ENCODE measurements around the gene SUPT16H. TPM values are rescaled to one million over a fixed set of nuclear protein-coding genes. Genes with fewer than 3 reads are reported as not detected.
A peak's percentile ranks its signal among the peaks of the same experiment; 100 is the strongest.

SUPT16H gene
- total RNA-seq, 2 donors from 2014 or later: 34.6 to 37.1 TPM

DNA sequence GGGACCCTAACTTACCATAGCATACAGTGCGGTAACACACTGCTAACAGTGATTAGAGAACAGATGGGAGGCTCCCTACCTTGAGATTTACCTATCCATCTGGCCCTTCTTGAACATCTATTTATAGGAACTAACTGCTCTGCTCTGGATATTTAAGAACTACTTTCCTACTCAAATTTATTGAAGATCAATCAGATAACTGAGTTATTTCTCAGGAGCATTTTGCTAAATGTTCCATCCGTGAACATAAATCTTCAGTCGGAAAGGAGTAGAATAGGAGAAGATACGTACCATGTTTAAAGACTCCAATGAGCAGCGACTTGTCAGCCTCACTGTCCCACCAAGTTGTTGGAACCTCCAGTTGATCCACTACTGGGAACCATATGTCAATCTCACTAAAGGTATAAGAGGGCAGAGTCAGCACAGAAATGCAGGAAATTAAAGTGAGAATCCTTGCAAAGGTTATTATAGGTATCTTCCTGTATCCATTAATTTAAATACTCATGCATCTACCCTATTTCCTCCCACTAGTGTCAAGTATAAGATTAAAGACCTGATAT lies 15.6 kb upstream of the SUPT16H start:
- DNase-seq (no peak), ATAC-seq (no peak)
- 95% methylated on average over 5 of the region's 5 CpGs for WGBS, 2 donors
- Histone ChIP-seq H3K4me3 (no peak overlapping the region), H3K27me3 (no peaks in the 10 kb centered on the region), H3K4me1 (no peaks in the 10 kb centered on the region), H3K9me3 (no peaks in the 10 kb centered on the region), H3K36me3 (replicated peaks in 1 of 2; ENCODE audit: insufficient read depth in 1 of 2, low read depth in 2 of 2) (peaks cover 27 to 72% of the 10 kb centered on the region in 2 donors), H3K27ac (no peak overlapping the region)
- intact Hi-C loops (cut with DNase I): no loop called here
- TF ChIP-seq, protein P1, sequence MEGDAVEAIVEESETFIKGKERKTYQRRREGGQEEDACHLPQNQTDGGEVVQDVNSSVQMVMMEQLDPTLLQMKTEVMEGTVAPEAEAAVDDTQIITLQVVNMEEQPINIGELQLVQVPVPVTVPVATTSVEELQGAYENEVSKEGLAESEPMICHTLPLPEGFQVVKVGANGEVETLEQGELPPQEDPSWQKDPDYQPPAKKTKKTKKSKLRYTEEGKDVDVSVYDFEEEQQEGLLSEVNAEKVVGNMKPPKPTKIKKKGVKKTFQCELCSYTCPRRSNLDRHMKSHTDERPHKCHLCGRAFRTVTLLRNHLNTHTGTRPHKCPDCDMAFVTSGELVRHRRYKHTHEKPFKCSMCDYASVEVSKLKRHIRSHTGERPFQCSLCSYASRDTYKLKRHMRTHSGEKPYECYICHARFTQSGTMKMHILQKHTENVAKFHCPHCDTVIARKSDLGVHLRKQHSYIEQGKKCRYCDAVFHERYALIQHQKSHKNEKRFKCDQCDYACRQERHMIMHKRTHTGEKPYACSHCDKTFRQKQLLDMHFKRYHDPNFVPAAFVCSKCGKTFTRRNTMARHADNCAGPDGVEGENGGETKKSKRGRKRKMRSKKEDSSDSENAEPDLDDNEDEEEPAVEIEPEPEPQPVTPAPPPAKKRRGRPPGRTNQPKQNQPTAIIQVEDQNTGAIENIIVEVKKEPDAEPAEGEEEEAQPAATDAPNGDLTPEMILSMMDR (IDR thresholded peaks at IDR 0.05): no peak
- no peak for TF ChIP-seq POLR2A (IDR thresholded peaks at IDR 0.05)

DNA sequence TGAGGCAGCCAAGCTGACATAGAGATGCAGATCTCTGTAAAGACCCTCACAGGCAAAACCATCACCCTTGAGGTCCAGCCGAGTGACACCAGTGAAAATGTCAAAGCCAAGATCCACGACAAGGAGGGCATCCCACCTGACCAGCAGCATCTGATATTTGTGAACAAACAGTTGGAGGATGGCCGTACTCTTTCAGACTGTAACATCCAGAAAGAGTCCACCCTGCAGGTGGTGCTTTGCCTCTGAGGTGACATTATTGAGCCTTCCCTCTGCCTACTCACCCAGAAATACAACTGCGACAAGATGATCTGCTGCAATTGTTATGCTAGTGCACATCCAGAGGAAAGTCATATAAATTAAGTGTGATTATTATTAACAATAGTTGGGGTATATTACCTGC lies 15.1 kb upstream of the SUPT16H start:
- Histone ChIP-seq H3K27me3 (no peaks in the 10 kb centered on the region), H3K9me3 (no peaks in the 10 kb centered on the region), H3K4me1 (no peaks in the 10 kb centered on the region), H3K4me3 (no peak overlapping the region), H3K36me3 (replicated peaks in 1 of 2; ENCODE audit: insufficient read depth in 1 of 2, low read depth in 2 of 2) (peaks cover 27 to 76% of the 10 kb centered on the region in 2 donors), H3K27ac (no peak overlapping the region)
- intact Hi-C loops (cut with DNase I): no loop called here
- TF ChIP-seq, protein P1 (IDR thresholded peaks at IDR 0.05): no peak
- TF ChIP-seq POLR2A (IDR thresholded peaks at IDR 0.05): no peak
- ATAC-seq (no peak), DNase-seq (no peak)
- 90 to 94% methylated on average over 4 of the region's 4 CpGs for WGBS, 2 donors

- no peak for ATAC-seq
- Histone ChIP-seq H3K36me3 (replicated peaks in 1 of 2; ENCODE audit: insufficient read depth in 1 of 2, low read depth in 2 of 2) (peaks cover 34 to 70% of the 10 kb centered on the region in 2 donors), H3K27ac (no peak overlapping the region), H3K27me3 (no peaks in the 10 kb centered on the region), H3K4me3 (no peak overlapping the region), H3K4me1 (no peaks in the 10 kb centered on the region), H3K9me3 (no peaks in the 10 kb centered on the region)
- DNase-seq: no peak
- intact Hi-C loops (cut with DNase I): no loop called here
- WGBS, 2 donors: 0% methylated on average over 1 of the region's 1 CpG
- TF ChIP-seq POLR2A (IDR thresholded peaks at IDR 0.05): no peak
These were observed 11.6 kb upstream of the SUPT16H start for GRCh38 chr14:21395450-21395849.

DNA sequence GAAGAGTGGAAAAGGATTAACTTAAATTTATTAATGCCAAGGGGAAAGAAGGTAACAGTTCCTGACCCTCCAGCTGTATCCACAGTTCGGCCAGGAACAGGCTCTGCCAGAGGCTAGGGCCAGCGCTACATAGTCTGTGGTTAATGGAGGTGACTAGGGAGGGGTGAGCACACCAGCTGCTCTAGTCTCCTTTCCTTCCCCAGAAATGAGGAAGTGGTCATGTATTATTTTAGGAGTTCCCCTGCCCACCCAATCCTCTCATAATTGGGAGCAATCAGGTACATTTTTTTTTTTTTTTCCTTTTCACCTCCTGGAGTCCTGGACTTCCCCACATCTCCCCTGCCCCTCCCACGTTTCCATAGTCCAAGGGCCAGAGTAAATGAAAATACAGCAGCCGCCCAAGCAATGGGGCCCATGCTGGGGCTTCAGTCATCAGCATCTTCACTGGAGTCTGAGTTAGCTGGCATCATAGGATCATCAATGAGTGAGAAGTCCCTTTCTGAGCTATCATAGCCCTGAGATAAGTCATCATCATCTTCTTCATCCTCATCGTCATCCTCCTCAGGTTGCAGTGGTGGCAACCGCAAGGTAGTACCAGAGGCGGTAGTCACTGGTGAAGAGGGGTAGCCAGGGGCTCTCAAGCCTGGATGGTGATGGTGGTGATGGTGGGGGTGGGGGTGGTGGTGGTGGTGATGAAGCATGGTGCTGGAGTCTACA lies 1.5 kb upstream of the SUPT16H start:
- DNase-seq (peak in 1 of 4 donors; percentile 7), ATAC-seq (no peak)
- TF ChIP-seq POLR2A (IDR thresholded peaks at IDR 0.05): no peak
- TF ChIP-seq, protein P1 (IDR thresholded peaks at IDR 0.05): no peak
- Histone ChIP-seq H3K4me1 (peaks cover 24% of the 10 kb centered on the region), H3K4me3 (no peak overlapping the region), H3K27ac (peak overlapping the region in 1 of 4 donors; percentile 89), H3K36me3 (replicated peaks in 1 of 2; ENCODE audit: insufficient read depth in 1 of 2, low read depth in 2 of 2) (peaks cover 0 to 9% of the 10 kb centered on the region in 2 donors), H3K9me3 (no peaks in the 10 kb centered on the region), H3K27me3 (no peaks in the 10 kb centered on the region)
- WGBS, 2 donors: 77 to 90% methylated on average over 7 of the region's 7 CpGs
- intact Hi-C loops (cut with DNase I): no loop called here

GRCh38 chr14:21384494-21384851 lies 654 bp upstream of the SUPT16H start:
- peak overlapping the region; percentile 66 to 91 (median 82) for H3K27ac ChIP-seq
- no peak for ATAC-seq
- peaks cover 0 to 3% of the 10 kb centered on the region in 2 donors for H3K36me3 ChIP-seq (replicated peaks in 1 of 2; ENCODE audit: insufficient read depth in 1 of 2, low read depth in 2 of 2)
- WGBS, 2 donors: 1 to 3% methylated on average over 4 to 12 of the region's 12 CpGs
- H3K4me1 ChIP-seq: peaks cover 24% of the 10 kb centered on the region
- peak overlapping the region; percentile 42 to 47 for H3K4me3 ChIP-seq
- TF ChIP-seq POLR2A (IDR thresholded peaks at IDR 0.05): no peak
- intact Hi-C loops (cut with DNase I): no loop called here
- no peaks in the 10 kb centered on the region for H3K27me3 ChIP-seq
- no peaks in the 10 kb centered on the region for H3K9me3 ChIP-seq
- DNase-seq: no peak
